ENCODE measurements around the gene KRR1.
A peak's percentile ranks its signal among the peaks of the same experiment; 100 is the strongest.
"Not testable (repeated sequence)": the region's sequence is repeated elsewhere in the genome, so short reads cannot be mapped to it uniquely, and the experiment has no call there.

Gene KRR1

GRCh38 chr12:75476071-75476470, 35.3 kb downstream of the KRR1 start:
- no peak for DNase-seq (ENCODE audit: low spot score)

- no peak for DNase-seq (ENCODE audit: low spot score)
Measured at GRCh38 chr12:75474116-75474515, 37.3 kb downstream of the KRR1 start.

DNA sequence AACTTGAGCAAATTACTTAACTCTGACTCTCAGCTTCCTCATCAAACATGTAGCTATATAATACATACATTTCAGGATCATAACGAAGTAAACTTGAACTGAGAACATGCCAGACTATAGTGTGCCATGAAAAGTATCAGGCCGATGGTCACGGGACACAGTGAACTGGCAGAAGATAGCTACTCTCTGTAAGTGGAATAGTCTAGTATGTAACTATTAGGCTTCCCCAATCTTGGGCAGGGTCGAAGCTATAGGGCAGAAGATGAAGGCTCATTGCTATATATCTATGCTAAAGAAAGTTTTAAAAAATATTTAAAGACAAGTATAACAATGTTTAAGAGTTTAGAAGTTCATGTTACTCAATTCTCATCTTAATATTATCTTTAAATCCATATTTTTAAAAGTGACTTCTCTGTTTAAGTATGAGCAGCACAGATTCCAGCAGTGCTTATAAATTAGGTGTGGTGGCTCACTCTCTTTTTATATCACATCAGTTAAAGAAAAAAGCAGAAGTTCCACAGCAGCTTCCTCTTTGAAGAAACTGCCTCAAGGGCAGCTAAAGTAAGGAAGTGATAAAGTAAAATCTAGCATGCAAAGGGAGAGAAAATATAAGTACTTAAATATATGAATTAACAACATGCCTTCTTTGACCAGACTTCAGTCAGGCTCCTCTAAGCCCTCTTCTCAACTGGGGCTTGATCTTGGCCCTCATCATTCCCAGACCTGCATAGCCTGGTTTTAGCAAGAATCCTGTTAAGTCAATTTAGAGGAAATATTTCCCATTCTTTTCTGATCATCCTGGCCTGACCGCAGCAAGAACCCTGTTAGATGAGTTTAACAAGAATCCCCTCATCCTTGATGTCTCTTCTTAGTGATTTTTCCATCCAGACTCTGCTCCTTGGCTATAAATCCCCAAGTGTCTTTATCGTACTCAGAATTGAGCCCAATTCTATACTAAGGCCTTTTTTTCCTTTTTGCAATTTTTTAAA, 39.2 kb downstream of the KRR1 start:
- no peak for DNase-seq (ENCODE audit: low spot score)

GRCh38 chr12:75460204-75460603, 51.2 kb downstream of the KRR1 start:
- DNase-seq (ENCODE audit: low spot score) = no peak

DNA sequence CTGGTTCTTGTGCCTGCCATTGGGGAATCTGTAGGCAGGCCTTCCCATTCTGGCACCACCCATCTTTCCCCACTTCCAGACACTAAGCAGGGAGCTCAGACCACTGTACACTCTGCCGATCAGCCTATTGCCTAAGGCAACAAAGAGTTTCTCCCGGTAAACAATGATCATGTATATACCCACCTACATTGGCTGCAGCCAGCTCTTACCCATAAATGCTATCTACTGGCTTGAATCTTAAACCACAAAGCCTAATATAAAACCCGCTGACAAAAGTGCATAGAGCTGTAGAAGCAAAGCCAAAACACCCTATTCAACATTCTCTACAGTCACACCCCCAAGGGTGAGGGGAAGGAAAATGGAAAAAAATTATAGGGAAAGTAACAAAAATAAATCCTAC, 51.7 kb downstream of the KRR1 start:
- no peak for DNase-seq (ENCODE audit: low spot score)

DNA sequence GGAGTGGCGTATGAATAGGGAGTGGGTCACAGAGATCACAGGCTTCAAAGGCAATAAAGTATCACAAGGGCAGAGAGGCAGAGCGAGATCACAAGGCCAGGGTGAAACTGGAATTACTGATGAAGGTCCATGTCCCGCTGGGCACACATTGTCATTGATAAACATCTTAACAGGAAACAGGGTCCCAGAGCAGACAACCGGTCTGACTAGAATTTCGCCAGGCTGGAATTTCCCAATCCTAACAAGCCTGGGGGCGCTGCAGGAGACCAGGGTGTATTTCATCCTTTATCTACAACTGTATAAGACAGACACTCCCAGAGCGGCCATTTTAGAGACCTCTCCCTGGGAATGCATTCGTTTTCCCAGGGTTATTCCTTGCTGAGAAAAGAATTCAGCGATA, 53.5 kb downstream of the KRR1 start:
- not testable (repeated sequence) for DNase-seq (ENCODE audit: low spot score)

DNA sequence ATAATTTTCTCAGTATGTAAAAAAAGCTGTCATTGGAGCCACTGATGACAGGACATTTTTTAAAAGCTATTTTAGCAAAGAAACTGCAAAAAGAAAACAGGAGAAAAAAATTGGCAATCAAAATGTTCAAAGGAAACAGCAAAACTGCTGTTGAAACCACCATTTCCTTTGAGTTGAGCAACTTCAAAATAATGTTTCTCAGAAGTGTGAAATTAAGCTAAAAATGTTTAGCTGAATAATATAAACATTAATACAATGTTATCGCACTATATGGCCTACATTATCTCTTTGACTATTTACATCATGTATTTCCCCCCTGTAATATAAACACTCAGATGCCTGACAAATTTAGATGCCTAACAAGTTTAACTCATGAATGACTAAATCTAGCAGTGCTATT, 54.2 kb downstream of the KRR1 start:
- DNase-seq (ENCODE audit: low spot score) = no peak

- no peak for DNase-seq (ENCODE audit: low spot score)
Measured at GRCh38 chr12:75455839-75456238, 55.6 kb downstream of the KRR1 start.

DNA sequence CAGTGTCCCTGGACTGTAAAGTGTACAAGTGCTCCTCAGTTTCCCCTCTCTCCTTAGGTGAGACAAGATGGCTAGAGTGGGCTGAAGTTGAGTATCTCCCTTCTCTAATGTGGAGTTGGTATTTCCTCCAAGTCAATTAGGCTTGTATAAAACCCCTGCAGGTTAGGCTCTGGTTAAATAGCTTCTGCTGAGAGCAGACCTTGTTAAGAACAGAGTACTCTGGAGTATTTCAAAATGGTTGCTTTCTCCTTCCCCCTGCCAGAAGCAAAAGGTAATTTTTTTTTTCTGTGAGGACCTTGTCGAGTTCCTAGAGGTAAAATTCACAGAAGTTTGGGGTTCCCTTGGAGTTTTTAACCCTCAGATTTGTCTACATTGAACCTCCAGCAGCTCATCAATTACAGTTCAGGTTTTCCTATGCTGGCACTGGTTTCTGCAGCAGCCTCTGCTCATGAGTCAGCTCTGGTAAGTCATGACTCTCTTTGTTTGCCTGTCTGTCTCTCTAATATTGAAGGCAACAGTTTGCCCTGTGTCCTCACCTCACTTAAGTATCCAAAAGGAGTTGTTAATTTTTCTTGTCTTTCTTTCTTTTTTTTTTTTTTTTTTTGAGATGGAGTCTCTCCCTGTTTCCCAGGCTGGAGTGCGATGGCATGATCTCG, 58.6 kb downstream of the KRR1 start:
- DNase-seq (ENCODE audit: low spot score) = peak; percentile 27

GRCh38 chr12:75447691-75448393, 63.6 kb downstream of the KRR1 start:
- no peak for DNase-seq (ENCODE audit: low spot score)

- peak; percentile 27 for DNase-seq (ENCODE audit: low spot score)
Measured at GRCh38 chr12:75446857-75447256, 64.6 kb downstream of the KRR1 start.

DNA sequence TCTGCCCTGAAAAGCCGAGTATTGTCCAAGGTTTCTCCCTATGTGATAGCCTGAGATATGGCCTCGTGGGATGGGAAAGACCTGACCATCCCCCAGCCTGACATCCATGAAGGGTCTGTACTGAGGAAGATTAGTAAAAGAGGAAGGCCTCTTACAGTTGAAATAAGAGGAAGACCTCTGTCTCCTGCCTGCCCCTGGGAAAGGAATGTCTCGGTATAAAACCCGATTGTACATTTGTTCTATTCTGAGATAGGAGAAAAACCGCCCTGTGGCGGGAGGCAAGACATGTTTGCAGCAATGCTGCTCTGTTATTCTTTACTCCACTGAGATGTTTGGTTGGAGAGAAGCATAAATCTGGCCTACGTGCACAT, 66.3 kb downstream of the KRR1 start:
- not testable (repeated sequence) for DNase-seq (ENCODE audit: low spot score)

DNA sequence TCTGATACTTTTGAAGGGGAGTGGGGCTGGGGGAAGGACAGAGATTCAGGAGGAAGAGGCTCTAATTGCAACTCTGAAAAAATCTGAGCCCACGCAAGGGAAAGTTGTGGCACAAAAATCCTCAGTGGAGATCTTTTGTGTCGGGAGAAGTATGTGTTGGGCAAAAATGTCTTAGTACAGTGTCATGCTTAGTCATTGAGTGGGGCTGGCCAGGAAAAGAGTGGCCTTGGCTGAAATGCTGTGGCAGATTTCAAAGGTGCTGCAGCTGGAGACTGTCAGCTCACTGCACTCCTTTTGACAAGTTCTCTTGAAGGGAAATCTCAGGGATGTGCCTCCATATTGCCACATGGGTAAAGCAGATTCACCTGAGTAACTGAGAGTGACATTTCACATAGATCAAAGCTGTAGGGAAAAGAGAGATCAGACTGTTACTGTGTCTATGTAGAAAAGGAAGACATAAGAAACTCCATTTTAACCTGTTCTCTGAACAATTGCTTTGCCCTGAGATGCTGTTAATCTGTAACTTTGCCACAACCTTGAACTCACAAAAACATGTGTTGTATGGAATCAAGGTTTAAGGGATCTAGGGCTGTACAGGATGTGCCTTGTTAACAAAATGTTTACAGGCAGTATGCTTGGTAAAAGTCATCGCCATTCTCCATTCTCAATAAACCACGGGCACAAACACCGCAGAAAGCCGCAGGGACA, 66.8 kb downstream of the KRR1 start:
- peak; percentile 65 for DNase-seq (ENCODE audit: low spot score)

DNA sequence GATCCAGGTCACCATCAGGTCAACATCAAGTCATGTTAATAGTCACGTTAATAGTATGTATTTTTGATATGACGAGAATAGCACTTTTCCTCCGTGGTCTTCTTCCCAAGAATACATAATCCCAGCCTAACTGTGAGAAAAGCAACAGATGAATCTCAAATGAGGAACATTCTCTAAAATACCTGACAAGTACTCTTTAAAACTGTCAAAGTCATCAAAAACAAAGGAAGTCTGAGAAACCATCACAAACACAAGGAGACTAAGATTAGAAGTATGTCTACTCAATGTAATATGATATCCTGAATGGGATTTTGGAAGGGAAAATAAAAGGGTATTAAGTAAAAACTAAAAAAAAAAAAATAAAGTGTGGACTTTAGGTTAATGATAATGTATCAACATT, 67.7 kb downstream of the KRR1 start:
- DNase-seq (ENCODE audit: low spot score) = no peak

DNA sequence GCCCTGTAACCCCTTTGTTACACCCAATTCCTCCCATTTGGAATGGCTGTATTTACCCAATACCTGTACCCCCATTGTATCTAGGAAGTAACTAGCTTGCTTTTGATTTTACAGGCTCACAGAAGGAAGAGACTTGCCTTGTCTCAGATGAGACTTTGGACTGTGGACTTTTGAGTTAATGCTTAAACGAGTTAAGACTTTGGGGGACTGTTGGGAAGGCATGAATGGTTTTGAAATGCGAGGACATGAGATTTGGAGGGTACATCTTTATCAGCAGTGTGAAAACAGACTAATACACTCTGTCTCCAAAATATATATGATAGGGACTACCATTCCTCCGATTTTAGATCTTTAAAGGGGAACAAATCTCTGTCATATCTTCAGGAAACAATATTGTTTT, 69.0 kb downstream of the KRR1 start:
- not testable (repeated sequence) for DNase-seq (ENCODE audit: low spot score)

- DNase-seq (ENCODE audit: low spot score) = not testable (repeated sequence)
Measured at GRCh38 chr12:75441687-75442449, 69.5 kb downstream of the KRR1 start.

All from AG08396 (cell line).